ENCODE data around the gene TXNDC8. TPM values are rescaled to one million over a fixed set of nuclear protein-coding genes. Genes with fewer than 3 reads are reported as not detected.

TXNDC8 gene
- total RNA-seq, result not detected in 2 replicates
- long read RNA-seq, result 0 reads

DNA sequence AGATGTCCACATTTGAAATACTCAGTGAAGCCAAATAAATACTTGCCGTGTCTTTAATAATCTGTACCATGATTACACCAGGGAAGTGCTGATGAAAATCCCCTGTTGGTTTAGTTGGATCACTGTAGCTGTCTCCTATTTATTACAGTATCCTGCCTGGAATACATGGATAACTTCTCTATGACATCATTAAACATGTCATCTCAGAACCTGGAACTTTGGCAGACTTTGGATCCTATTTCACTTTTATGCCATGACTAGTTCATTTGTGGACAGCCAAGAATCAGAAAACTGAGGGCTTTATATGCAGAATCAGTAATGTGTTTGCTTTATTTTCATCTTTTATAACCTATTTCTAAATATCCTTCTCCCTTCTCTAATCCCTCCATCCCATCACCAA lies at the start of gene TXNDC8:
TXNDC8 (minus strand) TSS at position 137 of the 400 bp plus-strand sequence.
- no peak within 1 kb of the TSS for H3K4me3 Mint-ChIP-seq (ENCODE audit: low read depth)
- H3K9me3 Mint-ChIP-seq (ENCODE audit: low read depth), result no peaks in the 10 kb centered on the region
- no peak within 1 kb of the TSS for H3K27ac Mint-ChIP-seq
- no peak for DNase-seq (ENCODE audit: low spot score, unreplicated experiment)
- TF ChIP-seq, protein P1, sequence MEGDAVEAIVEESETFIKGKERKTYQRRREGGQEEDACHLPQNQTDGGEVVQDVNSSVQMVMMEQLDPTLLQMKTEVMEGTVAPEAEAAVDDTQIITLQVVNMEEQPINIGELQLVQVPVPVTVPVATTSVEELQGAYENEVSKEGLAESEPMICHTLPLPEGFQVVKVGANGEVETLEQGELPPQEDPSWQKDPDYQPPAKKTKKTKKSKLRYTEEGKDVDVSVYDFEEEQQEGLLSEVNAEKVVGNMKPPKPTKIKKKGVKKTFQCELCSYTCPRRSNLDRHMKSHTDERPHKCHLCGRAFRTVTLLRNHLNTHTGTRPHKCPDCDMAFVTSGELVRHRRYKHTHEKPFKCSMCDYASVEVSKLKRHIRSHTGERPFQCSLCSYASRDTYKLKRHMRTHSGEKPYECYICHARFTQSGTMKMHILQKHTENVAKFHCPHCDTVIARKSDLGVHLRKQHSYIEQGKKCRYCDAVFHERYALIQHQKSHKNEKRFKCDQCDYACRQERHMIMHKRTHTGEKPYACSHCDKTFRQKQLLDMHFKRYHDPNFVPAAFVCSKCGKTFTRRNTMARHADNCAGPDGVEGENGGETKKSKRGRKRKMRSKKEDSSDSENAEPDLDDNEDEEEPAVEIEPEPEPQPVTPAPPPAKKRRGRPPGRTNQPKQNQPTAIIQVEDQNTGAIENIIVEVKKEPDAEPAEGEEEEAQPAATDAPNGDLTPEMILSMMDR (IDR thresholded peaks at IDR 0.05; ENCODE audit: unreplicated experiment), result no peak
- H3K27me3 Mint-ChIP-seq, result no peaks in the 10 kb centered on the region
- no peaks in the 10 kb centered on the region for H3K36me3 Mint-ChIP-seq (ENCODE audit: insufficient read depth)
- no peaks in the 10 kb centered on the region for H3K4me1 Mint-ChIP-seq (ENCODE audit: low read depth)

DNA sequence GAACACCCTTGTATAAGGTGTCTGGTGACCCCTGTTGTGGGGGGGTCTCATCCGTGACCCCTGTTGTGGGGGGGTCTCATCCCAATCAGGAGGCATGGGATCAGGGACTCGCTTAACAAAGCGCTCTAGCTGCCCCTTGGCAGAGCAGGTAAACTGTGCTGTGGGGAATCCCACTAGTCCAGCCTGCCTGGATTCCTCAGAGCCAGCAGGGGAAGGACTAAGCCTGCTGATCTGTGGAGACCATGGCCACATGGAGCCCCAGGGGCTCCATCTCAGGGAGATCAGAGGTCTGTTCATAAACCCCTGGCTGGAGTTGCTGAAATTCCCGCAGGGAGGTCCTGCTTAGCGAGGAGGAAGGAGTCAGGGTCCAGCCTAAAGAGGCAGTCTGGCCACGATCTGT lies 45.8 kb upstream of the TXNDC8 start:
- H3K36me3 Mint-ChIP-seq (ENCODE audit: insufficient read depth), result no peaks in the 10 kb centered on the region
- no peak for DNase-seq (ENCODE audit: low spot score, unreplicated experiment)
- no peak overlapping the region for H3K27ac Mint-ChIP-seq
- H3K4me1 Mint-ChIP-seq (ENCODE audit: low read depth), result peaks cover under 1% of the 10 kb centered on the region
- H3K9me3 Mint-ChIP-seq (ENCODE audit: low read depth), result peaks cover 9% of the 10 kb centered on the region
- H3K4me3 Mint-ChIP-seq (ENCODE audit: low read depth), result no peak overlapping the region
- H3K27me3 Mint-ChIP-seq, result peaks cover 4% of the 10 kb centered on the region
- TF ChIP-seq, protein P1 (IDR thresholded peaks at IDR 0.05; ENCODE audit: unreplicated experiment), result no peak

DNA sequence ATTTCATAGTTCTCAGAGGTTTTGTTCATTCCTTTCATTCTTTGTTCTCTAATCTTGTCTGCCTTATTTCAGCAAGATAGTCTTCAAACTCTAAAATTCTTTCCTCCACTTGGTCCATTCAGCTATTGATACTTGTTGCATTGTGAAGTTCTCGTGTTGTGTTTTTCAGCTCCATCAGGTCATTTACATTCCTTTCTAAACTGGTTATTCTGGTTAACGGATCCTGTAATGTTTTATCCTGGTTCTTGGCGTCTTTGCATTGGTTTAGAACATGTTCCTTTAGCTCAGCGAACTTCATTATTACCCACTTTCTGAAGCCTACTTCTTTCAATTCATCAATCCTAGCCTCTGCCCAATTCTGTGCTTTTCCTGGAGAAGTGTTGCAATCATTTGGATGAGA lies 45.1 kb upstream of the TXNDC8 start:
- Mint-ChIP-seq H3K36me3 (ENCODE audit: insufficient read depth) (no peaks in the 10 kb centered on the region), H3K9me3 (ENCODE audit: low read depth) (peaks cover 9% of the 10 kb centered on the region), H3K4me3 (ENCODE audit: low read depth) (no peak overlapping the region), H3K4me1 (ENCODE audit: low read depth) (no peaks in the 10 kb centered on the region), H3K27ac (no peak overlapping the region), H3K27me3 (peaks cover 10% of the 10 kb centered on the region)
- DNase-seq (ENCODE audit: low spot score, unreplicated experiment), result no peak
- TF ChIP-seq, protein P1 (IDR thresholded peaks at IDR 0.05; ENCODE audit: unreplicated experiment), result no peak

DNA sequence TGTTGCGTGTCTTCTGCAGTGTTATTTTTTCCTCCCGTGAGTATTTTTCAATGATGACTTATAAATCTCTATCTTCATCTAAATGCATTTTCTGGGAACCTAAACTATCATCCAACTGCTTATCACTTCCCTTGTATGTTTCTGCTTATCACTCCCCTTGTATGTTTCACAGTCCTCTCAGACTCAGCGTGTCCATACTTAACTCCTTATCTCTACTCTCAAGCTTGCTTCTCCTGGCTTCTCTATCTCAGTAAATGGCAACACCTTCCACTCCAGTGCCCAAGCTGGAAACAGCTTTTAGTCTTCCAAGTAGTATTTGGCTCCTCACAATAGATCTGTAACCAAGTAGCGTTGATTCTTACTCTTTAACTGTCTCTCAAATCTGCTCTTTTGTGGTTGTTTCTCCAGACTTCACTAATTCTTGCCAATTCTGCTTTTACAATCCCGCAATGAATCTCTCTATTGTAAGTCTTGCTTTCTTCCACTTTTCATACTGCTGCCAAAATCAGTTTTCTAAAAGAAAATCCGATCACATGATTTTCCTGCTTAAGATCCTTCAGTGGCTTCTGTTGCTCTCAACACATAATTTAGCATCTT lies 33.8 kb upstream of the TXNDC8 start:
- H3K36me3 Mint-ChIP-seq (ENCODE audit: insufficient read depth), result no peaks in the 10 kb centered on the region
- H3K4me3 Mint-ChIP-seq (ENCODE audit: low read depth), result no peak overlapping the region
- DNase-seq (ENCODE audit: low spot score, unreplicated experiment), result no peak
- TF ChIP-seq, protein P1 (IDR thresholded peaks at IDR 0.05; ENCODE audit: unreplicated experiment), result no peak
- H3K27me3 Mint-ChIP-seq, result no peaks in the 10 kb centered on the region
- H3K4me1 Mint-ChIP-seq (ENCODE audit: low read depth), result peaks cover 1% of the 10 kb centered on the region
- no peak overlapping the region for H3K27ac Mint-ChIP-seq
- H3K9me3 Mint-ChIP-seq (ENCODE audit: low read depth), result no peaks in the 10 kb centered on the region

DNA sequence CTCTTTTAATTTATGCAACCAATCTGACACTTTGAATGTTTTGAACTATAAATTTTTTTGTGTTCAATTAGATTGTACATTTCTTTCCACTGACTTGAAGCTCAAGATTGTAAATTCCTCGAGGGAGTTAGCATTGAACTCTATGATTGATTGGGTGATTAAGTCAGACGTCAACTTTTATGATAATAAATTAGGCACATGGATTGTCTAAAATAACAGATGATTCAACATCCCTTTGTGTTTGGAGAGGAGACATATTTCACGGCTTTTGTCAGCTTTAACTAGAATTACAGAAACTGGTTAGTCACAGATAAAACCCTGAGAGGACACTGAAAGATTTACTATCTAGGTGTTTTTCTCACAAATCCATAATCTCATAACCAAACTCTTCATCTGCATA lies 32.7 kb upstream of the TXNDC8 start:
- Mint-ChIP-seq H3K36me3 (ENCODE audit: insufficient read depth) (no peaks in the 10 kb centered on the region), H3K9me3 (ENCODE audit: low read depth) (no peaks in the 10 kb centered on the region), H3K4me3 (ENCODE audit: low read depth) (no peak overlapping the region), H3K27ac (no peak overlapping the region), H3K27me3 (no peaks in the 10 kb centered on the region), H3K4me1 (ENCODE audit: low read depth) (peaks cover 1% of the 10 kb centered on the region)
- no peak for DNase-seq (ENCODE audit: low spot score, unreplicated experiment)
- TF ChIP-seq, protein P1 (IDR thresholded peaks at IDR 0.05; ENCODE audit: unreplicated experiment), result no peak

All from progenitor cell of endocrine pancreas (in vitro differentiated cells).